Tibial nerve (tissue), 4 donors: ENCODE data around the gene NR1H4. TPM values are rescaled to one million over a fixed set of nuclear protein-coding genes. Genes with fewer than 3 reads are reported as not detected.

Source experiments
- DNase-seq, 2 donors: peaks; one replicate each; pipeline ENCODE4 v3.0.0-alpha.2; 2019; ENCODE audit warnings: low spot score in 2 of 2
- H3K27ac ChIP-seq, 4 donors: fragments of 200-600 bp; sonication (generic) in 3 of 4; one replicate each; pipeline ENCODE4 v1.5.1; 2017 to 2019; ENCODE audit warnings: mild to moderate bottlenecking in 1 of 4
- H3K27me3 ChIP-seq, 2 donors: fragments of 200-600 bp; sonication (generic) in 1 of 2; one replicate each; pipeline versions ENCODE4 v1.5.1 to v1.6.0; 2017 to 2019
- H3K36me3 ChIP-seq, 3 donors: fragments of 200-600 bp; sonication (generic); one replicate each; pipeline ENCODE4 v1.5.1; 2018 to 2019
- H3K4me1 ChIP-seq, 4 donors: fragments of 200-600 bp; sonication (generic) in 3 of 4; one replicate each; pipeline ENCODE4 v1.5.1; 2017 to 2019
- H3K4me3 ChIP-seq, 4 donors: fragments of 200-600 bp; sonication (generic) in 3 of 4; one replicate each; pipeline ENCODE4 v1.5.1; 2017 to 2019; ENCODE audit warnings: mild to moderate bottlenecking in 1 of 4, moderate library complexity in 1 of 4
- H3K9me3 ChIP-seq, 4 donors: fragments of 200-600 bp; sonication (generic) in 3 of 4; one replicate each; pipeline ENCODE4 v1.5.1; 2017 to 2019
- EP300 ChIP-seq, 2 donors: sonication (generic); formaldehyde crosslinking; IDR thresholded peaks; one replicate each; pipeline ENCODE4 v1.6.1; 2017; ENCODE audit warnings: antibody characterized with exemption in 2 of 2, mild to moderate bottlenecking in 1 of 2
- POLR2A ChIP-seq, 2 donors: fragments of 450-650 bp; IDR thresholded peaks; one replicate each; pipeline ENCODE4 v1.6.1; 2017; ENCODE audit warnings: antibody characterized with exemption in 2 of 2, mild to moderate bottlenecking in 2 of 2, moderate library complexity in 2 of 2
- WGBS, 2 donors: methylation state at CpG; one replicate each; pipeline ENCODE4 v1.1.5; 2018; 5-methylcytosine and 5-hydroxymethylcytosine counted together
- total RNA-seq, 4 donors: library from RNA; depleted of rRNA; stranded (reverse); fragments of >200 nt; gene quantifications; one replicate each; pipeline ENCODE4 v1.1.0, GENCODE V29; 2016
- TF ChIP-seq, protein P1 (sequence below), 5 experiments: fragments of 200-600 bp in 3 of 5; fragments of 450-650 bp in 2 of 5; sonication (generic) in 3 of 5; IDR thresholded peaks; one replicate each; pipeline ENCODE4 v1.5.1; 2016 to 2019; ENCODE audit warnings: antibody characterized with exemption in 5 of 5, mild to moderate bottlenecking in 3 of 5, moderate library complexity in 2 of 5

The NR1H4 gene
- total RNA-seq, 4 donors from 2014 or later: not detected

DNA sequence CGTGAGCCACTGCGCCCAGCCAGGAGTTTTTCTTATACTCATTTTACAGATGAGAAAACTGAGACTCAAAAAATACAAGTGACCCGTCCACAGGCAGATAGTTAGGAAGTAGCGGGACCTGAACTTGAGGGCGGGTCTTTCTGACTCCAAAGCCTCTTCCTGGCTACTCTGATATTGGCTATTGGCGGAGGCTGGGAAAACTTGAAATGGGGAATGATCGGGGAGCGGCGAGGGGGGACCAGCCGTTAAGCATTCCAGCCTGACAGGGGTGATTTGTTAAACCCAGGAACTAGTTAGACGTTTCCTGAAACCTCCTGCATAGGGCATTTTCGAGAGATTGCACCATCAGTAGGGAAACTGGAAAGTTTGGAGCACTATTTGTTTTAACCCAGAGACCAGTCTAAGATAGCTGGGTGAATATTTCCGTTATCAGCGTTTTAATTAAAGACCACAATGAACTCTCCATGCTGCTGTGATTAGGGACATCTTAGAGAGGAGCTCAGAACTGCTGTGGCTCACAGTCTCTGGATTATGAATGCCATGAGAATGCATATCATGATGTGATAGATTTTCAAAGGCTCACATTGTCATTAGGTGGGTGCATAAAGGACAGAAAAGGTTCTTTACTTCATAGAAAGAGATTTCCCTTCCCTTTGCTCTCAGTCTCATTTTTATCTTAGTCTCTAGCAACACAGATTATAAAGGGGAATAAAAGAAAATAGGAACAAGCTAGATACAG is 2.5 kb downstream of the NR1H4 start:
- TF ChIP-seq POLR2A (IDR thresholded peaks at IDR 0.05) (no peak), EP300 (IDR thresholded peaks at IDR 0.05) (no peak)
- TF ChIP-seq, protein P1, sequence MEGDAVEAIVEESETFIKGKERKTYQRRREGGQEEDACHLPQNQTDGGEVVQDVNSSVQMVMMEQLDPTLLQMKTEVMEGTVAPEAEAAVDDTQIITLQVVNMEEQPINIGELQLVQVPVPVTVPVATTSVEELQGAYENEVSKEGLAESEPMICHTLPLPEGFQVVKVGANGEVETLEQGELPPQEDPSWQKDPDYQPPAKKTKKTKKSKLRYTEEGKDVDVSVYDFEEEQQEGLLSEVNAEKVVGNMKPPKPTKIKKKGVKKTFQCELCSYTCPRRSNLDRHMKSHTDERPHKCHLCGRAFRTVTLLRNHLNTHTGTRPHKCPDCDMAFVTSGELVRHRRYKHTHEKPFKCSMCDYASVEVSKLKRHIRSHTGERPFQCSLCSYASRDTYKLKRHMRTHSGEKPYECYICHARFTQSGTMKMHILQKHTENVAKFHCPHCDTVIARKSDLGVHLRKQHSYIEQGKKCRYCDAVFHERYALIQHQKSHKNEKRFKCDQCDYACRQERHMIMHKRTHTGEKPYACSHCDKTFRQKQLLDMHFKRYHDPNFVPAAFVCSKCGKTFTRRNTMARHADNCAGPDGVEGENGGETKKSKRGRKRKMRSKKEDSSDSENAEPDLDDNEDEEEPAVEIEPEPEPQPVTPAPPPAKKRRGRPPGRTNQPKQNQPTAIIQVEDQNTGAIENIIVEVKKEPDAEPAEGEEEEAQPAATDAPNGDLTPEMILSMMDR (IDR thresholded peaks at IDR 0.05): no peak
- Histone ChIP-seq H3K4me1 (no peaks in the 10 kb centered on the region), H3K27ac (no peak overlapping the region), H3K36me3 (no peaks in the 10 kb centered on the region), H3K4me3 (no peak overlapping the region), H3K27me3 (no peaks in the 10 kb centered on the region), H3K9me3 (no peaks in the 10 kb centered on the region)
- no peak for DNase-seq
- 73 to 78% methylated on average over 14 of the region's 14 CpGs for WGBS, 2 donors

DNA sequence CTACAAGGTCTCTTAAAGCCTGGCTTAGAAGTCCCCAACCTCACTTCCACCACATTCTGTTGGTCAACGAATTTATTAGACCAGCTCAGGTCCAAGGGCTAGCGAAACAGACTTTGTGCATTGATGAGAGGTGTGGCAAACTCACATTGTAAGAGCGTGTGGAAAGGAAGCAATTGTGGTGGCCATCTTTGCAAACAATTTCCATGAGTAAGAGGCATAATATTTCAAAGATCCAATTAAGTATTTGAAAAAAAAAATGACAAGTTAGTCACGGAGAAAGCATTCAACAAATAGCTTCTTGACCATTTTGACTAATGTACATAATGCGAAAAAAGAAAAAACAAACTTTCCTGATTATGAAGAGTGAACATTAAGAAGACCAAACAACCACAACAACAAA is 7.4 kb downstream of the NR1H4 start:
- Histone ChIP-seq H3K4me3 (no peak overlapping the region), H3K4me1 (no peaks in the 10 kb centered on the region), H3K9me3 (no peaks in the 10 kb centered on the region), H3K27ac (no peak overlapping the region), H3K36me3 (no peaks in the 10 kb centered on the region), H3K27me3 (no peaks in the 10 kb centered on the region)
- TF ChIP-seq, protein P1 (IDR thresholded peaks at IDR 0.05): no peak
- TF ChIP-seq POLR2A (IDR thresholded peaks at IDR 0.05) (no peak), EP300 (IDR thresholded peaks at IDR 0.05) (no peak)
- DNase-seq: no peak
- WGBS, 2 donors: 77 to 90% methylated on average over 5 of the region's 5 CpGs

DNA sequence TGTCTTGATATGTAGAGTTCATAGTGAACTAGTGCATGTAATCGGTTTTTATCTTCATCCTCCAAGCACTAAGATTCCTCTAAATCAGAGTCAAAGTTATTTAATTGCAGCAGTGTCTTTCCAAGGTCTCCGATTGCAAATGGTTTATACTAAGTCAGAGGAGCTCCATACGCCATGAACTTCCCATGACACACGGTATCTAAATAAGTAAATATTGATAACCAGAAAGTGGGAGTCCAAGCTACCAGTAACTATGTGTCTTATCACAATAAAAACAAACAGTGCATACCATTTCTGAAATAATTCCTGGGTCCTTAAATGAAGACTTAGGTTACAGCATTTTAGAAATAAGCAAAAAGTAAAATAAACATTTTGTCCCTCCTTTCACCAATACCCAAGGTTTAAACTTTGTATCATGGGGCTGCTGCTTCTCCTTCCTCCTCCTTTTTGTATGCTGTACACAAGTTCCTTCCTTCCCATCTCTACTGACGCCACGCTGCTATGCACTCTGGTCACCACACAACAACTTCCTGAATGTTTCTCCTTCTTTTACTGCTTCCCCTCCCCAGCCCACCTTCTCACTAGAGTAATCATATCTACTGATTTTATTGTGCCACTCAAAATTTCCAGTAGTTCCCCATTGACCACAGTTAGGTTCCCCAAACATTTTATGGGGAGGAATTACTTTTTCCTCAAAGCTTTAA is 10.7 kb downstream of the NR1H4 start:
- peaks cover 0 to 5% (median 2%) of the 10 kb centered on the region in 4 donors for H3K4me1 ChIP-seq
- no peak overlapping the region for H3K27ac ChIP-seq
- WGBS, 2 donors: 74 to 79% methylated on average over 6 of the region's 6 CpGs
- H3K36me3 ChIP-seq: no peaks in the 10 kb centered on the region
- no peaks in the 10 kb centered on the region for H3K9me3 ChIP-seq
- no peaks in the 10 kb centered on the region for H3K27me3 ChIP-seq
- H3K4me3 ChIP-seq: no peak overlapping the region
- no peak for TF ChIP-seq EP300 (IDR thresholded peaks at IDR 0.05)
- TF ChIP-seq POLR2A (IDR thresholded peaks at IDR 0.05): no peak
- TF ChIP-seq, protein P1 (IDR thresholded peaks at IDR 0.05): no peak
- no peak for DNase-seq

DNA sequence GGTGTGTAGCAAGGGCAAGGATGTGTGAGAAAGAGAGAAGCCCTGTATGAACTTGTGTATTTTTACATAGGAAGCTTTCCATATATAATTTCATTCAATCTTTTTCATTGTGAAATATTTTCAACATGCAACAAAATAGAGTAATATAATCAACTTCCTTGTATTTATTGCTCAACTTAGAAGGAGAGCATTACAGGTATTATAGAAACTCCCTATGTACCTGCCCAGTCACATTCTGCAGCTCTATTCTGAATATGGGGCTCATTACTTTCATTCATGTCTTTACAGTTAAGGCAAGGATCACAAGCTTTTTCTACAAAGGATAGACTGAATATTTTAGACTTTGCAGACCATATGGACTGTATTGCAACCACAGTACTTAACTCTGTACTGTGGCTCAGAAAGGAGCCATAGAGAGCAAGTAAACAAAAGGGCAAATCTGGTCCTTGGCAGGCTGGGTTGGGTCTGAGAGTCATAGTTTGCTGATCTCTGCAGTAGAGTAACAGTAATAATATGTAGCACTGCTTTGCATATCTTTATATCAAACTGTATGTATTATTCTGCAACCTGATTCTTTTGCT is 11.3 kb downstream of the NR1H4 start:
- TF ChIP-seq EP300 (IDR thresholded peaks at IDR 0.05) (no peak), POLR2A (IDR thresholded peaks at IDR 0.05) (no peak)
- TF ChIP-seq, protein P1 (IDR thresholded peaks at IDR 0.05): no peak
- Histone ChIP-seq H3K36me3 (no peaks in the 10 kb centered on the region), H3K9me3 (no peaks in the 10 kb centered on the region), H3K4me3 (no peak overlapping the region), H3K27ac (no peak overlapping the region), H3K4me1 (peaks cover 0 to 10% (median 4%) of the 10 kb centered on the region in 4 donors), H3K27me3 (no peaks in the 10 kb centered on the region)
- no peak for DNase-seq

DNA sequence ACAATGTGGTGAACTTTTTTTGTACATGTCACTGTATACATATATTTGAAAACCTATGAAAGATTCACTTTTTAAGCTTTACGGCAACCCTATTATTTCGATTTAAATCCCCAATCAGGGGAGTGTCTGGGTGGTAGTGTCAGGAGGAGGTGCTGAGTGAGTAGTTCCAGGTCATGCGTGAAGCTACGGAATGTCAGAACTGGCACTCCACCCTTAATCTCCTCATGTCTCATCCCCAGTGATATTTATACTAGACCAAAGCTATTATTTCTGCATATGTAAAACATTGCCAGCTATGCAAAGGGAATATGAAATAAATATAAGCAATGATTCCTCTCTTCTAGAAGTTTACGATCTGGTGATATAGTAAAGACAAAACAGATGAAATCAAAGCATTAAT is 12.3 kb downstream of the NR1H4 start:
- H3K9me3 ChIP-seq: no peaks in the 10 kb centered on the region
- H3K27ac ChIP-seq: no peak overlapping the region
- H3K27me3 ChIP-seq: no peaks in the 10 kb centered on the region
- no peak for DNase-seq
- 90 to 93% methylated on average over 5 of the region's 5 CpGs for WGBS, 2 donors
- H3K4me1 ChIP-seq: peaks cover 0 to 13% (median 4%) of the 10 kb centered on the region in 4 donors
- no peak for TF ChIP-seq EP300 (IDR thresholded peaks at IDR 0.05)
- TF ChIP-seq, protein P1 (IDR thresholded peaks at IDR 0.05): no peak
- H3K4me3 ChIP-seq: no peak overlapping the region
- no peaks in the 10 kb centered on the region for H3K36me3 ChIP-seq
